ENCODE data around the gene SLC5A8.

Gene SLC5A8, protein sequence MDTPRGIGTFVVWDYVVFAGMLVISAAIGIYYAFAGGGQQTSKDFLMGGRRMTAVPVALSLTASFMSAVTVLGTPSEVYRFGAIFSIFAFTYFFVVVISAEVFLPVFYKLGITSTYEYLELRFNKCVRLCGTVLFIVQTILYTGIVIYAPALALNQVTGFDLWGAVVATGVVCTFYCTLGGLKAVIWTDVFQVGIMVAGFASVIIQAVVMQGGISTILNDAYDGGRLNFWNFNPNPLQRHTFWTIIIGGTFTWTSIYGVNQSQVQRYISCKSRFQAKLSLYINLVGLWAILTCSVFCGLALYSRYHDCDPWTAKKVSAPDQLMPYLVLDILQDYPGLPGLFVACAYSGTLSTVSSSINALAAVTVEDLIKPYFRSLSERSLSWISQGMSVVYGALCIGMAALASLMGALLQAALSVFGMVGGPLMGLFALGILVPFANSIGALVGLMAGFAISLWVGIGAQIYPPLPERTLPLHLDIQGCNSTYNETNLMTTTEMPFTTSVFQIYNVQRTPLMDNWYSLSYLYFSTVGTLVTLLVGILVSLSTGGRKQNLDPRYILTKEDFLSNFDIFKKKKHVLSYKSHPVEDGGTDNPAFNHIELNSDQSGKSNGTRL

DNA sequence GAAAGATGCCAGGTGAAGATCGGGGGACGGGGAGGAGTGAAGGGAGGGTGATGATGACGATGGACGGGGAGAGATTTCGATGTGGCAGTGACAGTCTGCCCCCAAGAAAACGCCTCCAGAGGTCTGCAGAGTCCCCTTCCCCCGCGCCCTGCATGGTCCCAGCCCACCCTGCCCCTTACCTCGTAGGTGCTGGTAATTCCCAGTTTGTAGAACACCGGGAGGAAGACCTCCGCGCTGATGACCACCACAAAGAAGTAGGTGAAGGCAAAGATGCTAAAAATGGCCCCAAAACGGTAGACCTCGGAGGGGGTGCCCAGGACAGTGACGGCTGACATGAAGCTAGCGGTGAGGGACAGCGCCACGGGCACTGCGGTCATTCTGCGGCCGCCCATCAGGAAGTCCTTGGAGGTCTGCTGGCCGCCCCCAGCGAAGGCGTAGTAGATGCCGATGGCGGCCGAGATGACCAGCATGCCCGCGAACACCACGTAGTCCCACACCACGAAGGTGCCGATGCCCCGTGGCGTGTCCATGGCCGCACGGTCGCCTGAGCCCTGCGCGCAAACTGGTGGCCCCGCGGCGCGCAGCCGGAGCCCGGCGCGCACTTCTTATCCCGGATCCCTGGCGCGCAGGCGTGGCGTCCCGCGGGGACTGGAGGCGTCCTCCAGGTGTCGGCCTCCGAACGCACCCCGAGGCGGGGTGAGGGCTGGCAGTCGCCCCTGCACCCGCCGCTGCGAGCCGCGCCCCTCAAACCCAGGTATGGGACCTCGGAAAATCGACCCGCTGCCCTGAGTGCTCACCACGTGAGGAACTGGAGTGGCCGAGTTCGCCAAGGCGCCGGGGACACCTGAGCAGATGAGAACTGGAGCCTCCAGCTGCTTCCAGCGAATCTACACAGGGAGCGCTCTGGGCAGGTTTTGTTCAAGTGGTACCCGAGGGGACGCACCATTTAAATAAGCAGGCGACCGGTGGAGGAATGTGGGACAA, at the start of gene SLC5A8:
Gene SLC5A8 (minus strand): TSS at position 920 of the 984 bp plus-strand sequence. CDS start 390 bp downstream, at position 530.
- Mint-ChIP-seq H3K27ac (no peak within 1 kb of the TSS), H3K27me3 (peaks cover 25% of the 10 kb centered on the region), H3K9me3 (peaks cover 3% of the 10 kb centered on the region), H3K4me1 (no peaks in the 10 kb centered on the region), H3K36me3 (no peaks in the 10 kb centered on the region), H3K4me3 (no peak within 1 kb of the TSS)
- no peak for DNase-seq
- CTCF ChIA-PET: no interaction called here

DNA sequence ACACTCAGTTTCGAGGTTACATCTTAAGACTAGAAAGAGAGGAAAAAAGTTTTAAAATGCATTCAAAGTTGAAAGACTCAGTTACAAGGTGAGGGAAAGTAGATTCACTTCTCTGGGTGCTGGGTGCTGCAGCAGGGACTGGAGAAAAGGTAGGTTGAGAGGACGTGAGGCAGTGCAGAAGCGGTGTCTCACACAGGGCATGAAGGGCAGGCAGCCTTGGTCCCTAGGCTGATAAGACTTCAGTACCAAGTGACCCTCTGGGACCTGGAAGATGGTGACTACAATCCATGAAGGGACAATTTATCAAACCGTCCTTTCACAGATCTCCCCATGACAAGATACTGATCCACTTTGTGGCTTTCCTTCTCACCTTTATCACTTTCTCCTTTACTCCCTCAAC, 47.3 kb upstream of the SLC5A8 start:
- no peak overlapping the region for H3K4me3 Mint-ChIP-seq
- H3K4me1 Mint-ChIP-seq: no peaks in the 10 kb centered on the region
- H3K27me3 Mint-ChIP-seq: peaks cover 3% of the 10 kb centered on the region
- CTCF ChIA-PET: no interaction called here
- H3K9me3 Mint-ChIP-seq: no peaks in the 10 kb centered on the region
- H3K36me3 Mint-ChIP-seq: no peaks in the 10 kb centered on the region
- no peak overlapping the region for H3K27ac Mint-ChIP-seq
- no peak for DNase-seq

DNA sequence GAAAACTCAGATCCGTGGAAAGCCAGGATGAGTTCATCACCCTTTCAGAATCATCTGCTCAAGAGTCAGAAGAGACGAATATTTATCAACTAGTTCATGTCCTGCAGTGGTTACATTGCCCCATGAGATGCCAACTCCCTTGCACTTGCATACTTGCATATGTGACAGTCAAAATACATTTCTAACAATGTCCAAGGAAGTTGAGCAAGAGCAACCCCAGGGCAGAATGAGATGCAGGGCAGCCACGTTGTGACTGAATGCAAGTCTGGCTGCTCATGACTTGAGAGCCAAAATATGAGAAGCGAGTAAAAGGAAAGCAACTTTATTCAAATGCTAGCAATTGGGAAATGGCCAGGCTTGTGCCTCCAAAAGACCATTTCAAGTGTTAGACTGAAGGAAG, 46.2 kb upstream of the SLC5A8 start:
- Mint-ChIP-seq H3K36me3 (no peaks in the 10 kb centered on the region), H3K9me3 (no peaks in the 10 kb centered on the region), H3K27ac (no peak overlapping the region), H3K4me1 (no peaks in the 10 kb centered on the region), H3K4me3 (no peak overlapping the region), H3K27me3 (peaks cover 3% of the 10 kb centered on the region)
- CTCF ChIA-PET: no interaction called here
- no peak for DNase-seq

DNA sequence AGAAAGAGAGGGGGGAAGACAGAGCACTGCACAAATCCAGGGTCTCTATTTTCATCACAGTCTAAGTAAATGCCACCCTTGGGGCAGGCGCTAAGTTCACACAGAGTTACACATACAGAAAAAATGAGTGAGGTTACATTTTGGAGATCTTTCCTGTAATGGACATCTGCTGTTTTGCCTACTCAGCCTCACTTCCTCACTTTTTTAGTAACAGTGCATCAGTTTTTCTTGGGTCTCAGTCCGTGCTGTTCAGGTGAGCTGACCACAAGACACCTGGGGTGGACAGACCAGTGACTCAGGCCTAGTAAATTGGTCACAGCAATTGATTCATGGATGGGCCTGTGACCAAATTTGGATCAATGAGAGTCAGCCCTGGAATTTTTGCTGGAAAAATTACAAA, 33.6 kb upstream of the SLC5A8 start:
- Mint-ChIP-seq H3K4me1 (no peaks in the 10 kb centered on the region), H3K27me3 (peaks cover 3% of the 10 kb centered on the region), H3K36me3 (no peaks in the 10 kb centered on the region), H3K4me3 (no peak overlapping the region), H3K27ac (no peak overlapping the region), H3K9me3 (no peaks in the 10 kb centered on the region)
- DNase-seq: no peak
- CTCF ChIA-PET: no interaction called here

DNA sequence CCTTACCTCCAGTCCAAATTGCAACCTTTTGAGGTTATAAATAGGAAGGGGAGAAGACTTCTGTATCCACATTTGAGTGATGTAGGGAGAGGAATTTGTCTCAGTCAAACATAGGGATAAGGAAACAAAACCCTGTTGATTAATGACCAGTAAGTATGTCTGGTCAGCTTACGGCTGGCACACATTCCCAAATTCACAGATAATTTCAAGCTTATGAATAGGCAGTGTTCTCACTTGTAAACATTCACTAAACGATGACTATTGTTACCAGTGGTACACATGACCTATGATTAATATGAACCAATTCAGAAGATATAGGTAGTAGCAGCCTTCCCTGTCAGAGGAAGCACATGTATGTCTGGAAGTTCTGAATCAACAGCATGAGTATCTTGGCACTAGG, 33.0 kb upstream of the SLC5A8 start:
- H3K9me3 Mint-ChIP-seq: no peaks in the 10 kb centered on the region
- no peak for DNase-seq
- H3K27ac Mint-ChIP-seq: no peak overlapping the region
- peaks cover 3% of the 10 kb centered on the region for H3K27me3 Mint-ChIP-seq
- no peak overlapping the region for H3K4me3 Mint-ChIP-seq
- H3K4me1 Mint-ChIP-seq: no peaks in the 10 kb centered on the region
- CTCF ChIA-PET: no interaction called here
- H3K36me3 Mint-ChIP-seq: no peaks in the 10 kb centered on the region

DNA sequence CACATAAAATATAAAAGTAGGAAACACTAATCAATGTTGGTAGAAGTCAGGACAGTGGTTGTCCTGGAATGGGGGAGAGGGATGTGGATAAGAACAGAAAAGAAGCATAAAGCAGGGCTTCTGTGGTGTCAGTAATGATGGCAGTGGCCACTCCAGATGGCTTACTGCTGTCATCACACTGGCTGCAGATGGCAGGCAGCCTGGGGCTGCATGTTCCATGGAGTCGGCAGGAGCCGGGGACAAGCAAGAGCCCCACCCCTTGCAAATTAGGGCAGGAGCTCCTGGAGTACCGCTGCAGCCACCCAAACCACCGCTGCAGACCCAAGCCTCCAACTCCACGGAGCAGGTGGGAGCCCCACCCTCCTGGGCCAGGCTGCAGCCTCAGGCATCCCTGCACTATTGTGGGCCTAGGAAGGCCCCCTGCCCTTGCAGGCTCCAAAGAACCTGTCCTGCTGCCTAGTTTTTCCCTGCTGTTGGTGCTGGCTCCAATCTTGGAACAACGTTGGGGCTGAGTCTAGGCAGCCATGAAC, 28.8 kb upstream of the SLC5A8 start:
- CTCF ChIA-PET: no interaction called here
- Mint-ChIP-seq H3K9me3 (no peaks in the 10 kb centered on the region), H3K27me3 (no peaks in the 10 kb centered on the region), H3K4me1 (no peaks in the 10 kb centered on the region), H3K27ac (no peak overlapping the region), H3K36me3 (no peaks in the 10 kb centered on the region), H3K4me3 (no peak overlapping the region)
- DNase-seq: no peak

DNA sequence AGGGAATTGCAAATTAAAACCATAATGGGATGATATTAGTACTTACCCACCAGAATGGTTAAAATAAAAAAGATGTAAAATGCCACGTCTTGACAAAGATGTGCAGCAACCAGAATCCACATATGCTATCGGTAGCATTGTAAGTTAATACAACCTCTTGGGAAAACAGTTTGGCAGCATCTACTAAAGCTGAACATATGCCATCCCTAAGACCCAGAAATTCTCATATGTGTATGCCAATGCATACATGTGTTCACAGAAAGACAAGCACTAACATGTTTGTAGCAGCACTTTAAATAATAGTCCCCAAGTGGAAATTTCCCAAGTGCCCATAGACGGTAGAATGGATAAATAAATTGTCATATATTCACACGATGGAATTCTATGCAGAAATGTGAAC, 28.3 kb upstream of the SLC5A8 start:
- Mint-ChIP-seq H3K27ac (no peak overlapping the region), H3K27me3 (no peaks in the 10 kb centered on the region), H3K9me3 (no peaks in the 10 kb centered on the region), H3K4me3 (no peak overlapping the region), H3K4me1 (no peaks in the 10 kb centered on the region), H3K36me3 (no peaks in the 10 kb centered on the region)
- no peak for DNase-seq
- CTCF ChIA-PET: no interaction called here

DNA sequence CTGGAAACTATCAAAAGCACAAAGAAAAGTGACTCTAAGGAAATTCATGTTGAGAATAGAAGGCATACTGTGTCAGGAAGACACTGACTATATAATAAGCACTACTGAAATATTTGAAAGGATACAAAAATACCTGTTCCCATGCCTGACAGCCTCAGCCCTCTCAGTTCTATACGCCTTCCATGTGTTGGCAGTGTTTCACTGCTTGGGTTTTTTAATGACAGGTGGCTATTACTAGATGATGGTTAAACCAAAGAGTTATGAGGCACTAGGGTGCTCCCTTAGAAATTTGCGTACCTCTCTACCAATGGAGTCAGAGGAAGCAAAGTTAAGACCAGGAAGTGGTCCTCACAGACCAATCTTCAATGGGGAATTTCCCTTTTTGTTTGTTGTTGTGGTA, 25.6 kb upstream of the SLC5A8 start:
- no peaks in the 10 kb centered on the region for H3K9me3 Mint-ChIP-seq
- CTCF ChIA-PET: no interaction called here
- H3K27ac Mint-ChIP-seq: no peak overlapping the region
- H3K4me1 Mint-ChIP-seq: no peaks in the 10 kb centered on the region
- H3K36me3 Mint-ChIP-seq: no peaks in the 10 kb centered on the region
- no peak for DNase-seq
- H3K4me3 Mint-ChIP-seq: no peak overlapping the region
- no peaks in the 10 kb centered on the region for H3K27me3 Mint-ChIP-seq

DNA sequence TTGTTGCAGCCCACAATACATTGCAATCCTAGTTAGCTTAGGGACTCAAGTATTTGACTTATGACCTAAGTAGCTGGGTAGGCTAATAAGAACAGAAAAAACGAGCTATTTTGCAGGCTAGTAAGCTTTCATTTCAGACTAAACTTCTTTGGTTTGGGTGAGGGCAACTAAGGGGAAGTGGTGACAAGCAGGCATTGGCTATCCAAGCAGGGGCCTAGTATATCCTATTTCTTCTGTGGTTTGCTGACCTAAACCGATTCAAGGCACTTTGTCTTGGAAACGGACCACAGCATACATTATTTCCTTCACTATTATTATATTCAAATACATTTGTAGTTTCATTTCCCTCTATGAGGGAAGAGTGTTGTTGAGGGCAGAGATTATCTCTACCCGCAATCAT, 21.6 kb upstream of the SLC5A8 start:
- Mint-ChIP-seq H3K27me3 (no peaks in the 10 kb centered on the region), H3K9me3 (no peaks in the 10 kb centered on the region), H3K4me3 (no peak overlapping the region), H3K27ac (no peak overlapping the region), H3K4me1 (no peaks in the 10 kb centered on the region), H3K36me3 (no peaks in the 10 kb centered on the region)
- no peak for DNase-seq
- CTCF ChIA-PET: no interaction called here

DNA sequence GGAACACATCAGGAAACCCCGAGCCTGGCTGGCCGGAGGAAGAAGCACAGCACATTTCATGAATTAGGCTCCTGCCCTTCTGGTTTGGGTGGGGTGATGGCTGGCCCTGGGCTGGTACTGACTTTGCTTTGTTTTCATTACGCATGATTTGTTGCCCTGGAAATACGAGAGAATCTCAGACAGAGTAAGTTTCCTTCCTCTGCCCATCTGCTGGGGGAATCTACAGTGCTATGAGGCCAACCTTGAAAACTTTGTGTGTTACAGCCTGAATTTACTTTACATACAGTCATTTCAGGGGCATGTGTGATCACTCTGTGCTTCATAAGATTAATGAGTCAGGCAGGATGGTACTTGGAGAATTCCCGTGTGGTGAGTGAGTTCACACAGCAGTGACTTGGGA, 20.5 kb upstream of the SLC5A8 start:
- Mint-ChIP-seq H3K9me3 (no peaks in the 10 kb centered on the region), H3K27ac (no peak overlapping the region), H3K4me3 (no peak overlapping the region), H3K27me3 (no peaks in the 10 kb centered on the region), H3K4me1 (no peaks in the 10 kb centered on the region), H3K36me3 (no peaks in the 10 kb centered on the region)
- CTCF ChIA-PET: no interaction called here
- DNase-seq: no peak

DNA sequence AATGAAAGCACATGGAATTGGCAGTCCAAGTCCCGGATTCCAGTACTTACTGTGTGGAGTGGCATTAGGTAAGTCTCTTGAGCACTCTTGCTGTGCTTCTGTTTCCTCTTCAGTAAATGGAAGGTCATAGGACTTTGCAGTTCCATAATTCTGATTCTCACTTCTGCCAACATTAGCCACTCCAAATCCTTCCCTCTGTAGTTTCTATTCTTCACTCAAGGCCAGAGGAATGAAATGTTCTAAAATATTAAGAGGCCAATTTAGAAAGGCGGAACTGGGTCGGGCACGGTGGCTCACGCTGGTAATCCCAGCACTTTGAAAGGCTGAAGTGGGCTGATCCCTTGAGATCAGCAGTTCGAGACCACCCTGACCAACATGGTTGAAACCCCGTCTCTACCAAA, 19.8 kb upstream of the SLC5A8 start:
- Mint-ChIP-seq H3K9me3 (no peaks in the 10 kb centered on the region), H3K36me3 (no peaks in the 10 kb centered on the region), H3K27ac (no peak overlapping the region), H3K4me3 (no peak overlapping the region), H3K4me1 (no peaks in the 10 kb centered on the region), H3K27me3 (no peaks in the 10 kb centered on the region)
- CTCF ChIA-PET: no interaction called here
- no peak for DNase-seq

DNA sequence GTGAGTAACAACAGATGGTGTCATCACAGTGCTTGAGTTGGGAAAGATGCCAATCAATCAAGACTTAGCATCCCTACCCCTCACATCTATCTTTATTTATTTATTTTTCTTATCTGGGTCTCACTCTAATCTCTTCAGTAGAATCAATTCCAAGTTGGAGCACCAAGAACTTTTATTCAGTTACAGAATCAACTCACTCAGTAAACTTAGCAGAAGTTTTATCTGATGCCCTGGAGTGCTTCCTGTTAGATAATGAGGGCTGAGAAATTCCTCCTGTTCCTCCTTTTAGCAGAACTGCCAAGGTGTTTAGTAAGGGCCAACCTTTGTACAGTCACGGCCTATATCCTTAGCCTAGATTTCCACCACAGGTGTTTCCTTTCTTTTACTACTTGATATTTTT, 11.3 kb upstream of the SLC5A8 start:
- Mint-ChIP-seq H3K36me3 (no peaks in the 10 kb centered on the region), H3K4me1 (no peaks in the 10 kb centered on the region), H3K27me3 (no peaks in the 10 kb centered on the region), H3K4me3 (no peak overlapping the region), H3K27ac (no peak overlapping the region), H3K9me3 (no peaks in the 10 kb centered on the region)
- CTCF ChIA-PET: no interaction called here
- no peak for DNase-seq

DNA sequence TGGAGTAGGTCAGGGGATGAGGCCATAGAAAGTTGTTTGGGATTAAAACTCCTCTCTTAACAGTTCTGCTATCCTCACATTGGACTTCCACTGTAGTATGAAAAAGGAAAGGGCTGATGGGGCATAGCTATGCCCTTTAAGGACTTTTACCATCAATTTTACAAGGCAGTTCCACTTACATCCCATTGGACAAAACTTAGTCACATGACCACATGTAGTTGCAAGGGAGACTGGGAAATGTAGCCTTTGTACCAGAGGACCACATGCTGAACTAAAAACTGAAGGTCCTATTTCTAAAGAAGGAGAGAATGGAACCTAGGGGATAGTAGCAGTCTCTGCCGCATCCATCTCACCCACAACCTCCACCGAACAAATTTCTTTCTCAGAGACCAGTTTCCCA, 6.8 kb upstream of the SLC5A8 start:
- DNase-seq: no peak
- CTCF ChIA-PET: no interaction called here
- Mint-ChIP-seq H3K27me3 (no peaks in the 10 kb centered on the region), H3K36me3 (no peaks in the 10 kb centered on the region), H3K4me1 (no peaks in the 10 kb centered on the region), H3K9me3 (peaks cover 6% of the 10 kb centered on the region), H3K4me3 (no peak overlapping the region), H3K27ac (no peak overlapping the region)

DNA sequence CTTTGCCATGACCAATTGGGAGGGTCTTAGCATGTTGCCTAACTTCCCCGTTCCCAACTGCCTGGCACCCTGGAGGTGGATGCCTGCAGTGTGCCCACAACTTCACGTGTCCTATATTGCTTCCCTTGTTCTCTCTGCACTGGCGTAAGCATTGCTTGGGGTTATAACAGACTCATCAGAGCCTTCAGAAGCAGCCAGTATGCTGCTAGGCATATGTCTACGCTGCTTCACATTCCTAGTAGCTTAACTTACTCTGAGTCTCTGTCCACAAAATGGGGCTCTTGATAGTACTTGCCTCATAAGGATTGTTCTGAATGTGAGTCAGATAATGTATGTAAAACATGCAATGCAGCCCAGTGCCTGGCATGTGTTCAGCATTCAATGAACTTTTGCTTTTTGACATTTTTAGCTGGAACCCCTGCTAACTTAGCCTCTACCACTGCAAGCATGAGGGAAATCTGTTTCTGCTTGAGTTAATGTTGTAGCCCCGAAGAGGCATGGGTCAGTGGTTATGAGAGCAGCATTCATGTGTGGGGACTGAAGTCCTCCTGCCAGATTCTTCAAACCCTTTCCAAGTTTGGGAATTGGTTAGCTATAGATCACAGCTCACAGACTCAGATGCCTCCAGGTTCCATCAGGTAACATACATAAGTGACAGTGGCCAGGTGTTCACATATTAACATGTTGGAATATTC, 2.8 kb downstream of the SLC5A8 start:
- no peaks in the 10 kb centered on the region for H3K9me3 Mint-ChIP-seq
- no peaks in the 10 kb centered on the region for H3K4me1 Mint-ChIP-seq
- no peak overlapping the region for H3K4me3 Mint-ChIP-seq
- peaks cover 25% of the 10 kb centered on the region for H3K27me3 Mint-ChIP-seq
- CTCF ChIA-PET: no interaction called here
- H3K36me3 Mint-ChIP-seq: no peaks in the 10 kb centered on the region
- no peak for DNase-seq
- no peak overlapping the region for H3K27ac Mint-ChIP-seq

Data from activated naive CD4-positive, alpha-beta T cell treated with anti-CD3 and anti-CD28 coated beads, Interleukin-2, amount 10 ng/mL, durations not matched to agents 7 days and 5 days (primary cell).